Stimulated activated CD4-positive, alpha-beta T cell treated with anti-CD3 and anti-CD28 coated beads, TNF-alpha, amount 100 ng/mL, for 48 hours (primary cell): Measurements from ENCODE around the gene OXTR.

Source experiments
- DNase-seq, 3 donors: peaks; one replicate each; pipeline ENCODE4 v3.0.0-alpha.2; 2020; ENCODE audit warnings: low read depth in 3 of 3

The OXTR gene

GRCh38 chr3:8769088-8769822 is at the start of gene OXTR:
Gene OXTR (minus strand): TSS chr3:8769613. CDS start chr3:8768187, 1,426 bp downstream.
- peak; percentile 32 to 41 (median 40) for DNase-seq

- no peak for DNase-seq
These were observed 48.1 kb upstream of the OXTR start for GRCh38 chr3:8817486-8817885.

- no peak for DNase-seq
These were observed 46.7 kb upstream of the OXTR start for GRCh38 chr3:8816106-8816505.

DNA sequence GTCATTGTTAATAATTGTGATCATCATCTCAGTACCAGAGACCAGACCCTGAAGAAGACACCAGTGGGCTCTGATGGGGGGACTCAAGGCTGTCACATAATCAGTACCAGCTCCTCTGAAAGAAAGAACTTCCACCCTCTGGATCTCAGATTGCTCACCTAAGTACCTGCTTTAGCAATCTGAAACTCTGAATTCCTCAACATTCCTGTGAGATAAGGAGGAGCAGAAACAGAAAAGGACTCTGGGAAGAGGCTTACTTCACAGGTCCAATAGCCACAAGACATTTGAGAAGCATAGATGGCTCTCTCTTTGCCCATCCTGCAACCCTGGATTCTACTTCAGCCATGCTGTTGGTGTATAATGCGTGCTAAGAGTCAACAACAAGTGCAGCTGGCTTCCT is 44.0 kb upstream of the OXTR start:
- no peak for DNase-seq

DNA sequence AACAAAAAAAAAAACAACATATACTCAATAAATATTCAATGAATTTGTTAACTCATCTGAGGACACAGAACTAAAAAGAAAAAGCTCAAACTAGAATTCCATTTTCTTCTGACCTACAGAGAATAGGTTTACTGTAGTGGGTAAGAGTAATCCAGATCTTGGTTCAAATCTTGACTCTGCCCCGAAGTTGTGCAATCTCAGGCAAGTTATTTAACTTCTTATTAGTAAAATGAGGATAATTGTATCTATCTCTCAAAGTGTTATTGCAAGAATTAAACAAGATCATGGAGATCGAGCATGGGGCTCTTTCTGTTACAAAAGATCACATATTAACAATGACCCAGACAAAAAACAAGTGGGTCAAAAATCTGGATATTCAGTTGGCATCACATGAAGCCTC is 41.1 kb upstream of the OXTR start:
- DNase-seq, result no peak

DNA sequence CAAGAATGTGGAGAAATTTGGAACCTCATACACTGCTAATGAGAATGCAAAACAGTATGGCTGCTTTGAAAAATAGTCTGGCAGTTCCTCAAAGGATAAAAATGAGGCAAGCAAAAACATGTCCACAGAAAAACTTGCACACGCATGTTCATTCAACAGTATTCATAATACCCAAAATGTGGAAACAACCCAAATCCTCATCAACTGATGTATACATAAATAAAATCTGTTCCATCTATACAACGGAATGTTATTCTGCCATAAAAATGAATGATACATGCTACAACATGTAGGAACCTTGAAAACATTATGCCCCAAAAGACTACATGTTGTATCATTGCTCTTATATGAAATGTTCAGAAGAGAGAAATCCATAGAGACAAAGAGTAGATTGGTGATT is 36.4 kb upstream of the OXTR start:
- DNase-seq, result no peak

DNA sequence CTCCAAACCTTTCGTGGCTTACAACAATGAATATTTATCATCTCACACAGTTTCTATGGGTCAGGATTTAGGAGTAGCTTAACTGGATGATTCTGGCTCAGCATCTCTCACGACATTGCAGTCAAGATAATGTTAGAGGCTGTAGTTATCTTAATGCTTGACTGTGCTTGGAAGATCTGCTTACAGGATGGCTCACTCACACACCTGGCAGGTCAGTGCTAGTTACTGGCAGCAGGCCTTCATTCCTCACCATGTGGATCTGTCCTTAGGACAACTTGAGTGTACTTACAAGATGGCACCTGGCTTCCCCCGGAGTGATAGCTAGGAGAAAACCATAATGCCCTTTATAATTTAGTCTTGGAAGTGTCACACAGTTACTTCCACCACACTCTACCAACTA is 32.8 kb upstream of the OXTR start:
- no peak for DNase-seq

- no peak for DNase-seq
These were observed 30.6 kb upstream of the OXTR start for GRCh38 chr3:8800016-8800415.

DNA sequence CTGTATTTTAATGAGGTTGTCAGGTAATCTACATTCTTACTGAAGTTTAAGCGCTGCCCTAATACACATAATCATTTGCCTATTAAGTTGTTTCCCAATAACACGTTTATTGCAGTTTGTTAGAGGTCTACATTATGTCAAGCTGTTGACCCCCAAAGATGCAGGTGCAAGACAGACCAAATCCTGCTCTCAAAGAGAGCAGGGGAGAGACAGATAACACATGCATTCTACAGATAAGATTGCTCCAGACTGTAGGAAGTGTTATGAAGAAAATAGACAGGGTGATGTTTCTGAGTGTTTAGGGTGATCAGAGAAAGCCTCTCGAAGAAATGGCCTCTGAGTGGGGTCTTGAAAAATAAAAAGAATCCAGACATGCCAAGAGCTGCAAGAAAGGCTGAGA is 24.8 kb upstream of the OXTR start:
- no peak for DNase-seq

DNA sequence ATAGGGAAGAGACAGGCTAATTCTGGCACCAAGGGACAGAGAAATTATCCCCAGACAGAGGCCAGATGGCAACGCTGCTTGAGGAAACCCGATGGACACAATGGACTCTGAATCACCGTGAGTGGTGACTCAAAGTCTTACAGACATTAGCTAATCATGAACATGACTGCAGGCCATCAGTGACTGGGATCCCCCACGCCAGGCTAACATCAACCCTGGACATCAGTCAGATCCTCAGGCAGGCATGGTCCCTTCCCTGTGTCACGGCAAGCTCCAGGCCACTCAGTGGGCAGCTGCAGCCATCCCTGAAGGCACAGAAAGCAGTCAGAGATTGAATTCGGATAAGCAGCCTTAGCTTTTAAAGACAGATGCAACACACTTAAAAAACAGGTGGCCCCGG is 23.8 kb upstream of the OXTR start:
- no peak for DNase-seq

GRCh38 chr3:8790529-8790928 is 21.1 kb upstream of the OXTR start:
- no peak for DNase-seq

DNA sequence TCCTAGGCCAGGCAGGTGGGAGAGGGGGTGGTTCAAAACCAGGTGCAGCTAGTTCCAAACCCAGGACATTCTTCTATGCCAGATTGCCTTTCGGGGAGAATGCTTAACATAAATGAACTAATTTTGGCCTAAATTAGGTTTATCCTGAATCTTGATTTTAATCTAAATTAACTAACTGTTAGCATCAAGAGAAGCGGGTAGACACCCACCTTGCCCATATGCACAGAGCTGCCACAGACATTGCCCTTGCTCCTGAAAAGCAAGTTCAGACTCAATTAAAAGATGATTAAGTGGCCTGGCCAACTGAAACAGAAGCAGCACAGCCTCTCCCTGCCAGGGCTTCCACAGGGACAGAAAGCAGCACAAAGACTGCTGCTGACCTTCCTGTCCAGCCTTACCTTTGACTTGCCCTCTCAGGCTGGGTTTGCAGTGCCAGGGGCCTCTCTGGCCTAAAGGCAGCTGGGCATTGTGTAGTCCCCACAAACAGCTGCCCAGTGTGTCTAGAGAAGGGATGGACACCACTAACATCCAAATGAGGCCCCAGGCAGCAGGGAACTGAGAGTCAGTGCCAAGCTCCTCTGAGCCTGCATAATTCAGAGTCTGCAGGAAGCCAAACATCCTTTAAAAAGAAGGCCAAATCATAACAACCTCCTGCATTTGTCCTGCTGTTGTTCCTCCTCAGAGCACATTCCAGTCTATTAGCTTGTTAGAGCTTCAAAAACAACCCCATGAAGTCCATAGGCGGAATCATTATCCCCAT is 15.4 kb upstream of the OXTR start:
- DNase-seq, result no peak

DNA sequence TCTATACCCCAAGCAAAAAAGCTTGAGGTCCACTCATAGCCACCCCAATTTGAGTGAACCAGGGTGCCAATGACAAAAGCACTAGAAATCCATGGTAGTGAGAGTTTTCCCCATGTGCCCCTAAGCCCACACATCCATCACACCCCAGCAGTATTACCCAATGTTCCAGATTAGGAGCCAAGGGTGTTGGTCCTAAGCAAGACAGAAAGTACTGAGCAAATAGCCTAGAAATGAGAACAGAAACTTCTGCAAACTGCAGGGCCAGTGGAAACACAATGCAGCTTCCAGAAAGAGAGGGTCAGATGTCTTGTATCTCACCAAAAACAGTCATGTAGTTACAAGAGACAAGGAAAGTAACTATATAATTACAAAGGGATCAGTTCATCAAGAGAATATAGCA is 10.9 kb upstream of the OXTR start:
- no peak for DNase-seq

DNA sequence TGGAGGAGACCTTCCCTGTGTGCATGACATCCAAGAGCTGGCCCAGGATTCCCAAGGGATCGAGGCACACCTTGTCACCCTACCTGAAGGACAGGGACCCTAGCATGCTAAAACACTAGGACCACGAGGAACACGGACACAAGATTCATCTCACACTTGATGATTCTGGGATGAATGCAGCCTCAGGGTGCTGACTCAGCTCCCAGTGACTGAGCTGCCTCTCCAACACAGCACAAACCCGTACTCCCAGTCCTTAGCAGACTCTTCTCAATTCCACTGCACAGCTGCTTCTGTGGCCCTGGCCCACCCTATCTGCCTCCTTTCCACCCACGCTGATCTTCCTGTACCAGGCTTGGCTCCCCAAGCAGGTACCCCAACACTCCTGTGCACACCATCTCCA is 9.1 kb upstream of the OXTR start:
- no peak for DNase-seq

DNA sequence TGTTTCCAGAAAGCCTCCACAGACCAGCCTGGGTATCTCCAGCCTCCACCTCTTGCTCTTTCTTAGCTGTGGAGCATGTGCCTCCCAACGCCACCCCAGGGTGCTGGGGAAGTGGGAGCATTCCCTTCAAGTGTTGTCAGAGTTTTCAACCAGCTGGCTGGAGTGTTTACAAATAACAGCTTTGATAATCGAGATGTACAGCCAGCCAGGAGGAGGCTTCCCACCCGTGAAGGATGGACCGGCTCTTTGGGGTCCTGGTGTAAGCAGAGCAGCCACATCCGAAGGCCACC is 8.5 kb upstream of the OXTR start:
- no peak for DNase-seq

DNA sequence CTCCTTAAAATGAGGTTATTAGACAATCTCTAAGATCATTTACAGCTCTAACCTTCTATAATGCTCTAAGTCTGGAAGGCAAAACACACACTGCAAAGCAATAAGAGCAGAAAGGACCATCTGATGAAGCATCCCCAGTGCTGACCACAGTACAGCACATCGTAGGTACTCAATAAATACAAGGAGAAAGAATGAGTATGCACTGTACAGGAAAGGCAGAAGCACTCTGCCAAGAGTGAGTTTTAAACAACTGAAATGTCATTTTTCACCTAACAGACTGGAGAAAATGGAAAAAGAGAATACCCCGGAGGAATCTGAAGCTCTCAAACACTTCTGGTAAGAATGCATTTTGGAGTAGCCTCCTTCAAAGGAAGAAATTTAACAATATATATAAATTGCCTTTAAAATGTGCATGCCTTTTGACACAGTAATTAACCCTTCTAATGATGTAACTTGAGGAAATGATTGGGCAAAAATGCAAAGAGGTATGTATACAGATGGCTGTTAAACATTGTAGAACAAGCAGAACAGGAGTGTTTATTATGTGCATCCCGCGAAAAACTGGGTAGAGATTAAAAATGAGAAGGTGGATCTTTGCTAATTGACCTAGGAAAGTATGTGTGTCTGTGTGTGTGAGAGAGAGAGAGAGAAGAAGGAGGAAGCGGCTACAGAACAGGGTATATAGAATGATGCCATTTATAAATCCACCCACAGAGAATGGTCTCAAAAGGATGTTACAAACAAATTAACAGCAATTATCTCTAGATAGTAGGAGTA is 8.0 kb upstream of the OXTR start:
- DNase-seq, result no peak

GRCh38 chr3:8776406-8776805 is 7.0 kb upstream of the OXTR start:
- no peak for DNase-seq

DNA sequence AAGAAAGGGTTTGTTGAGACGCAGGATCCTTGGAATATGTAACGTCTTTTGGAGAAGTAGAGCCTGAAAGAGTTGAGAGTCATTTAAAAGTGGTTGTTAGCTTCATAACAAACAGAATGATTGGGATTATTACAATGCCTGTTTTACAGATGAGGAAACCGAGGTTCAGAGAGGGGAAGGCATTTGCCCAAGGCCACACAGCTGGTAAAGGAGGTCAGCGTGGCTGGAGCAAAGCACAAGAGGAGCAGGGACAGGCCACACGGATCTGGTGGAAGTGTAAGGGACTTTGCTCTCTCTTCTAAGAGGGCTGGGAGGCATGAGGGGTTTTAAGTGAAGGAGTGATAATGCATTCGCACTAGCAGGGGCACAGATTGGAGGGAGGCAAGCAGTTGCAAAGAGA is 6.2 kb upstream of the OXTR start:
- DNase-seq, result no peak

- DNase-seq, result no peak
These were observed 5.8 kb upstream of the OXTR start for GRCh38 chr3:8775181-8775580.

GRCh38 chr3:8773941-8774542 is 4.6 kb upstream of the OXTR start:
- no peak for DNase-seq

GRCh38 chr3:8768364-8769087 is 887 bp downstream of the OXTR start:
- DNase-seq, result no peak
